Hematopoietic multipotent progenitor cell treated with erythropoietin and hydrocortisone succinate and interleukin-3 and kit ligand, for 4 days (in vitro differentiated cells): ENCODE results near the gene ENOX1.

Experiments used
- DNase-seq: peaks from one replicate; pipeline ENCODE4 v3.0.0-alpha.2; 2015

Gene ENOX1

GRCh38 chr13:43300865-43301264 is 485.9 kb downstream of the ENOX1 start:
- DNase-seq: no peak

- no peak for DNase-seq
These were observed 487.4 kb downstream of the ENOX1 start for GRCh38 chr13:43299374-43299773.

GRCh38 chr13:43298816-43299215 is 488.0 kb downstream of the ENOX1 start:
- no peak for DNase-seq

- no peak for DNase-seq
These were observed 488.6 kb downstream of the ENOX1 start for GRCh38 chr13:43297967-43298678.

- DNase-seq: no peak
These were observed 490.8 kb downstream of the ENOX1 start for GRCh38 chr13:43295825-43296564.

- no peak for DNase-seq
These were observed 491.5 kb downstream of the ENOX1 start for GRCh38 chr13:43295321-43295720.

- no peak for DNase-seq
These were observed 492.4 kb downstream of the ENOX1 start for GRCh38 chr13:43294412-43294811.

- DNase-seq: no peak
These were observed 492.8 kb downstream of the ENOX1 start for GRCh38 chr13:43293986-43294385.

GRCh38 chr13:43293561-43293960 is 493.2 kb downstream of the ENOX1 start:
- no peak for DNase-seq

- no peak for DNase-seq
These were observed 493.8 kb downstream of the ENOX1 start for GRCh38 chr13:43293008-43293407.

GRCh38 chr13:43291287-43292060 is 495.3 kb downstream of the ENOX1 start:
- DNase-seq: no peak

GRCh38 chr13:43289470-43290255 is 497.1 kb downstream of the ENOX1 start:
- DNase-seq: peak; percentile 40

GRCh38 chr13:43286751-43287150 is 500.0 kb downstream of the ENOX1 start:
- no peak for DNase-seq

GRCh38 chr13:43285933-43286597 is 500.7 kb downstream of the ENOX1 start:
- DNase-seq: no peak

GRCh38 chr13:43284162-43284561 is 502.6 kb downstream of the ENOX1 start:
- DNase-seq: peak; percentile 13

GRCh38 chr13:43279696-43280095 is 507.1 kb downstream of the ENOX1 start:
- no peak for DNase-seq

GRCh38 chr13:43278127-43278526 is 508.6 kb downstream of the ENOX1 start:
- no peak for DNase-seq

- no peak for DNase-seq
These were observed 509.6 kb downstream of the ENOX1 start for GRCh38 chr13:43277142-43277541.

GRCh38 chr13:43274881-43275280 is 511.9 kb downstream of the ENOX1 start:
- DNase-seq: no peak

- no peak for DNase-seq
These were observed 513.4 kb downstream of the ENOX1 start for GRCh38 chr13:43273362-43273761.

GRCh38 chr13:43272851-43273250 is 513.9 kb downstream of the ENOX1 start:
- no peak for DNase-seq

- no peak for DNase-seq
These were observed 515.6 kb downstream of the ENOX1 start for GRCh38 chr13:43271152-43271551.
